ENCODE measurements around the gene RCC1.

- TF ChIP-seq, protein P1, sequence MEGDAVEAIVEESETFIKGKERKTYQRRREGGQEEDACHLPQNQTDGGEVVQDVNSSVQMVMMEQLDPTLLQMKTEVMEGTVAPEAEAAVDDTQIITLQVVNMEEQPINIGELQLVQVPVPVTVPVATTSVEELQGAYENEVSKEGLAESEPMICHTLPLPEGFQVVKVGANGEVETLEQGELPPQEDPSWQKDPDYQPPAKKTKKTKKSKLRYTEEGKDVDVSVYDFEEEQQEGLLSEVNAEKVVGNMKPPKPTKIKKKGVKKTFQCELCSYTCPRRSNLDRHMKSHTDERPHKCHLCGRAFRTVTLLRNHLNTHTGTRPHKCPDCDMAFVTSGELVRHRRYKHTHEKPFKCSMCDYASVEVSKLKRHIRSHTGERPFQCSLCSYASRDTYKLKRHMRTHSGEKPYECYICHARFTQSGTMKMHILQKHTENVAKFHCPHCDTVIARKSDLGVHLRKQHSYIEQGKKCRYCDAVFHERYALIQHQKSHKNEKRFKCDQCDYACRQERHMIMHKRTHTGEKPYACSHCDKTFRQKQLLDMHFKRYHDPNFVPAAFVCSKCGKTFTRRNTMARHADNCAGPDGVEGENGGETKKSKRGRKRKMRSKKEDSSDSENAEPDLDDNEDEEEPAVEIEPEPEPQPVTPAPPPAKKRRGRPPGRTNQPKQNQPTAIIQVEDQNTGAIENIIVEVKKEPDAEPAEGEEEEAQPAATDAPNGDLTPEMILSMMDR (IDR thresholded peaks at IDR 0.05): no peak
- TF ChIP-seq POLR2A (IDR thresholded peaks at IDR 0.05): no peak
Measured at GRCh38 chr1:28560886-28561285, 55.0 kb downstream of the RCC1 start.

Measured in right lobe of liver (tissue), 4 donors.